ENCODE results near the gene THRA.

Gene THRA

GRCh38 chr17:40062329-40063186 is at the start of gene THRA:
THRA (plus strand) TSS chr17:40062965; CDS start chr17:40074489, 11,524 bp downstream.
- DNase-seq = no peak

- no peak for DNase-seq
Observed at GRCh38 chr17:40014375-40014980, 48.3 kb upstream of the THRA start.

GRCh38 chr17:40015005-40015997 is 47.5 kb upstream of the THRA start, which contains the start of gene CSF3:
CSF3 (plus strand) TSS chr17:40015440; CDS start chr17:40015475, 35 bp downstream.
- DNase-seq = peak; percentile 17

- no peak for DNase-seq
Observed at GRCh38 chr17:40015998-40016985, 46.5 kb upstream of the THRA start.

DNA sequence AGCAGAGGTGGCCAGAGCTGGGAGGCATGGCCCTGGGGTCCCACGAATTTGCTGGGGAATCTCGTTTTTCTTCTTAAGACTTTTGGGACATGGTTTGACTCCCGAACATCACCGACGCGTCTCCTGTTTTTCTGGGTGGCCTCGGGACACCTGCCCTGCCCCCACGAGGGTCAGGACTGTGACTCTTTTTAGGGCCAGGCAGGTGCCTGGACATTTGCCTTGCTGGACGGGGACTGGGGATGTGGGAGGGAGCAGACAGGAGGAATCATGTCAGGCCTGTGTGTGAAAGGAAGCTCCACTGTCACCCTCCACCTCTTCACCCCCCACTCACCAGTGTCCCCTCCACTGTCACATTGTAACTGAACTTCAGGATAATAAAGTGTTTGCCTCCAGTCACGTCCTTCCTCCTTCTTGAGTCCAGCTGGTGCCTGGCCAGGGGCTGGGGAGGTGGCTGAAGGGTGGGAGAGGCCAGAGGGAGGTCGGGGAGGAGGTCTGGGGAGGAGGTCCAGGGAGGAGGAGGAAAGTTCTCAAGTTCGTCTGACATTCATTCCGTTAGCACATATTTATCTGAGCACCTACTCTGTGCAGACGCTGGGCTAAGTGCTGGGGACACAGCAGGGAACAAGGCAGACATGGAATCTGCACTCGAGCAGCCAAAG is 45.2 kb upstream of the THRA start:
- DNase-seq = no peak

DNA sequence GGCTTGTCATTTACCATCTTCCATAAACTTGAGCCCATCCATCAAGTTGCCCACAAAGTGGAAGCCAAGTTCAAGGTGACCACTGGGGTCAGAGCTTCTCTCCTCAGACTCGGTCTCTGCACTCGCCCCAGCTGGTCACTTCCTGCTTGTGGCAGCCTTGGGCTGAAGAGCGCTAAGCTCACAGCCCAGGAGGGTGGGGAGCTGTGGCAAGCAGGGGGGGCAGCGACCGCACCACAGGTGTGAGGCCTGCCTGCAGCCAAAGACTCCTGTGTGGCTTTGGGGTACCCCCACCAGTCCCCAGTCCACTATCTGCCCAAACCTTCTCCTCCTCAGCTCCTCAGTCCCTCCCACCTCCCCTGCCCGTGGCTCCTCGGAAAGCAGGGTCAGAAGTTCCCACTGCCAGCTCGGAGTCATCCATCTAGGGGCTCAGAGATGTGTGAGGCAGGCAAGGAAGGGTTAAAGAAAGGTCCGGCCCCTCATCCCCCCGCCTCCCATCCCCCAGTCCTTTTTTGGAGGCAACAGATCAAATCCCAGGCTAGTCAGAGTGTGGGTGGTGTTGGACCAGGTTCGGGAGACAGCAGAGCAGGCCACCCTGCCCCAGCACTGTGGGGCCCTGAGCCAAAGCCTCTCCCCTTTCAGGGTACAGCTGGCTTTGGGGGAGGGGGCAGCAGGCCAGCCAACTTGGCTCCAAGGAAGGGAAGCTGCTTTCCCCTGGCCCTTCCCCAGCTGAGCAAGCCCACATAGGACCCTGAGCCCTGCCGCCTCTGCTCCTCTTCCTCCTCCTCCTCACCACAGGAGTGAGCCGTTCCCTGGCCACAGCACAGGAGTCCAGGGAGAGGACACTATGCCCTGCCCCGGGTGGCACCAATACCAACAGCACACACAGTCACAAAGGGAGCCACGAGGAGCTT is 44.3 kb upstream of the THRA start:
- no peak for DNase-seq

- DNase-seq = no peak
Observed at GRCh38 chr17:40019140-40019991, 43.4 kb upstream of the THRA start.

DNA sequence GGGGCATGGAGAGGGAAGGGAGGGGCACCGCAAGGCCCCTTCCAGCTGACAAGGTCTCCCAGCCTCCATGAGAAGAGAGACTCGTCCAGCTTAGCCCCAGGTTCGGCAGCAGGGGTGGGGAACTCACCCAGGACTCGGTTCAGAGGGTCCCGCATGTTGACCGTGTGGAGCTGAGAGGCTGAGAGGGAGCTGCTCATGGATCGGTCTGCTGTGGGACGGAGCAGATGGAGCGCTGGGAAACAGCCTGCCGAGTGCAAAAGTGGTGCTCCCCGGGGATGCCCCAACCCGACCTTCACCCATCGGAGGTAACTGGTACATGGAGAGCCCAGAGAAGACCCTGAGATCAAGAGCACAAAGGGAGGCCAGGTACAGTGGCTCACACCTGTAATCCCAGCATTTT is 42.6 kb upstream of the THRA start:
- DNase-seq = no peak

- DNase-seq = no peak
Observed at GRCh38 chr17:40021451-40021971, 41.3 kb upstream of the THRA start.

GRCh38 chr17:40022497-40022896 is 40.3 kb upstream of the THRA start:
- DNase-seq = no peak

- no peak for DNase-seq
Observed at GRCh38 chr17:40022961-40023541, 39.7 kb upstream of the THRA start.

GRCh38 chr17:40023590-40024292 is 39.0 kb upstream of the THRA start:
- no peak for DNase-seq

GRCh38 chr17:40024901-40025300 is 37.9 kb upstream of the THRA start:
- no peak for DNase-seq

GRCh38 chr17:40025559-40025958 is 37.2 kb upstream of the THRA start:
- no peak for DNase-seq

- DNase-seq = peak; percentile 56
Observed at GRCh38 chr17:40025991-40026815, 36.6 kb upstream of the THRA start.

DNA sequence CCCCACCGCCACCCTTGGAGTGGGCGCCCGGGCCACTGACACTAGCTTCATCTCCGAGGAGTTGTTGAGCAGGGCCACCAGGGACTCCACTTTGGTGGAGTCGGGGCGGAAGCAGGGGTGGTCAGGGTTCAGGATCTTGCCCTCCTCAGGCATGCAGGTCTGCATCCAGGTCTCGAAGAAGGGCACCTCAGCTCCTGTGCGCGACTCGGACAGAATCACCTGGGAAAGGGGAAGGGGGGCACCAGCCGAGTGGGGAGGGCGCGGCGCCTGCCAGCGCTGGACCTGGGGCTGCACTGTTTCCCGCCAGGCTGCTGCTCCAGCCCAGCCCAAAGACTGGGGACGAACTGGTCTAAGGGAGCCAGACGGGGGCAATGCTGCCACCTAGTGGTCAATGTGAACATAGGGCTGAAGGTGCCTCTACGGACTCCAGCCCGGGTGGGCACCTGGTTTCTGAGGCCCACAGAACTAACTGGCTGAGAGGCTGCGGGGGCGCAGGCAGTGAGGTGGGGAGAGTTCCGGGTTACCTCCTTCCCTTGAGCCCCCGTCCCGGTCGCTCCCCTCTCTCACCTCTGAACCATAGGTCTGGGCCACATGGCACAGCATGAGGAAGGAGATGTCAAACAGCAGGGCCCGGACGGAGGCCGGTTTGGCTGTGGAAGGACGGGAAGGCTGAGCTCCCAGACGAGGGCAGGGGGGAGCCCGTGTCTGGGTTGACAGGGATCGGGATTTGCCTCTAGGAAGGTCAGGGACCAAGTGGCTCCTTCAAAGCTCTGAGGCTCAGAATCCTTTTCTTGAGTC is 35.8 kb upstream of the THRA start:
- DNase-seq = peak; percentile 59
